GM21737 (cell line): ENCODE results near the gene KMT2B.

Experiments used
- ATAC-seq: cut with Tn5 transposase; IDR thresholded peaks from one replicate; pipeline ENCODE4 v1.9.1; 2021; ENCODE audit warnings: mild to moderate bottlenecking, moderate library complexity; ENCODE audit not compliant: unreplicated experiment

KMT2B gene

DNA sequence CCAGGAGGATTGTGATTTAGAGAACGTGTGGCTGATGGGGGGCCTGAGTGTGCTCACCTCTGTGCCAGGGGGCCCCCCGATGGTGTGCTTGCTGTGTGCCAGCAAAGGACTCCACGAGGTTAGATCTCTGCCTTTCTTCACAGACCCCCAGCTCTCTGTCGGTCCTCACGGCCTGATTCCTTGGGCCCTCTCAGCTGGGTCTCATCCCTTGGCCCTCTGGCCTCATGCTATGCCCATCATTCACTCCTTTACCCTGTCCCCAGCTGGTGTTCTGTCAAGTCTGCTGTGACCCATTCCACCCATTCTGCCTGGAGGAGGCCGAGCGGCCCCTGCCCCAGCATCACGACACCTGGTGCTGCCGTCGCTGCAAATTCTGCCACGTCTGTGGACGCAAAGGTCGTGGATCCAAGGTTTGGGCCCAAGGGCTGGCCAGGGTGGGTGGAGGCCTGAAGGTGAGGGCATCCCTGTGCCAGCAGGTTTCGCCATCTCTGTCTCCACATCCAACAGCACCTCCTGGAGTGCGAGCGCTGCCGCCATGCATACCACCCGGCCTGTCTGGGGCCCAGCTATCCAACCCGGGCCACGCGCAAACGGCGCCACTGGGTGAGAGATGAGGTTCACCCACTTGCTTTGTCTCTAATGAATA lies 7.5 kb downstream of the KMT2B start:
- no peak for ATAC-seq

- no peak for ATAC-seq
Measured at GRCh38 chr19:35727053-35727955, 9.5 kb downstream of the KMT2B start.

DNA sequence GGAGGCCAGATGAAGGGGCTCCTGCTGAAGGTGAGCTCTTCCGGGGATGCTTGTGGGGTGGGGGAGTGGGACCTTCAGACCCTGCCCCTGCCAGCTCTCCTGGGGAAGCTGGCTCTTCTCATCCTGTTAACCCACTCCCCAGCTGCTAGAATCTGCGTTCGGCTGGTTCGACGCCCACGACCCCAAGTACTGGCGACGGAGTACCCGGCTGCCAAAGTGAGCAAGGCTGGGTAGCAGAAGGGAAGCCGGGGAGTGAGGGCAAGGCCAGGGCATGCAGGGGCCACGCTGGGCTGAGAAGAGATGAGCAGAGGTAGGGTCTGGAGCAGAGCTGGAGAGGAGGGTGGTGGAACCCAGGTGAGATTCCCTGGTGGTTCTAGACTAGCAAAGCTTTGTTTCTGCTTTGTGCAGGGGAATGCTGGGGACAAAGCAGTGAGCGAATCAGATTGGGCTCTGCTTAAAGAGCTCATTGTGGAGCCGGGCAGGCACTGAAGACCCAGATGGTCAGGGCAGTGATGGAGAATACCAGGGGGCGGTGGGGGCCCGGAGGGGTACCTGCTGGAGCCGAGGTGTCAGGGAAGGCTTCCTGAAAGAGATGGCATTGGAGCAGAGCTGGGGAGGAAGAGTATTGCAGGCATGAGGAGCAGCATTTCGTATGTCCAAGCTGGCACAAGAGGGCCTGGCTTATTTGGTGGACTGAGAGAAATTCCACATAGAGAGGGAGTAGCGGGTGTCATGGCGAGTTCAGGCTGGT lies 10.3 kb downstream of the KMT2B start:
- ATAC-seq = no peak

- no peak for ATAC-seq
Measured at GRCh38 chr19:35729021-35729420, 11.2 kb downstream of the KMT2B start.

- ATAC-seq = no peak
Measured at GRCh38 chr19:35729763-35730162, 12.0 kb downstream of the KMT2B start.

DNA sequence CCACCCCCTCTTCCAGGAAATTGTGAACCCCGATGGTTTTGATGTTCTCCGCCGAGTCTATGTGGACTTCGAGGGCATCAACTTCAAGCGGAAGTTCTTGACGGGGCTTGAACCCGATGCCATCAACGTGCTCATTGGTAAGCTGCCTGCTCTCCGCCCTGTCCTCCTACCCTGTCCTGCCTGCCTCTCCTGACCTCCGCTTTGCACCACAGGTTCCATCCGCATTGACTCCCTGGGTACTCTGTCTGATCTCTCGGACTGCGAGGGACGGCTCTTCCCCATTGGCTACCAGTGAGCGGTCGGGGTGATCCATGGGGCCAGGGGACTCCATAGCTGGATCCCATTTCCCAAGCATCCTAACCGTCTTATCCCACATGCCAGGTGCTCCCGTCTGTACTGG lies 12.5 kb downstream of the KMT2B start:
- no peak for ATAC-seq

DNA sequence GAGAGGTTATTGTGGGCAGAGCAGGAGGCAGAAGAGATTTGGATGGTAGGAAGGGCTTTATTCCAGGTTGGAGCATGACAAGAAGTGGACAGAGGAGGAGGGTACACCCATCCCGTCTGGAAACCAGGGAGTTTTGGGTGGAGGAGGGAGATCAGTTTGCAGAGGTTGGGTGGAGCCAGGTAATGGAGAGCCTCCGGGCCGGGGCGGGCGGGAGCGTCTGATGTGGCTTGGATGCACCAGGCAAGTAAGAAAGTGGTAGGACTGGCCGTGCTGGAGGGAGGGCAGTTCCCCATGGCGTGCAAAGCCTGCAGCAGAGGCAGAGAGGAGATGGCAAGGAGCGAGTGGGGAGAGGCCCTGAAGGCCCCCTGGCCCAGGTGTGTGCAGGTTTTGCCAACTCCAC lies 13.6 kb downstream of the KMT2B start:
- no peak for ATAC-seq

DNA sequence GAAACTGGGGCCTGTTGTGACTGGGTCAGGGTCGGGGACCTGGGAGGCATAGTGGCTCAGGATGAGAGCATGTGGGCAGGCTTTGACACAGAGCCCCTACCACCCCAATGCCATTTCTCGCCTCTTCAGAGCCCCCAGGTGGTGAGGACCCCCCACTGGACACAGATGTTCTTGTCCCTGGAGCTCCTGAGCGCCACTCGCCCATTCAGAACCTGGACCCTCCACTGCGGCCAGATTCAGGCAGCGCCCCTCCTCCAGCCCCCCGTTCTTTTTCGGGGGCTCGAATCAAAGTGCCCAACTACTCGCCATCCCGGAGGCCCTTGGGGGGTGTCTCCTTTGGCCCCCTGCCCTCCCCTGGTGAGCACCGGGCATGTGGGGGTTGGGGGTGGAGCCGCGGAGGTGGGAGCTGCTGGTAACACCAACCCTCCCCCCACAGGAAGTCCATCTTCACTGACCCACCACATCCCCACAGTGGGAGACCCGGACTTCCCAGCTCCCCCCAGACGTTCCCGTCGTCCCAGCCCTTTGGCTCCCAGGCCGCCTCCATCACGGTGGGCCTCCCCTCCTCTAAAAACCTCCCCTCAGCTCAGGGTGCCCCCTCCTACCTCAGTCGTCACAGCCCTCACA lies 14.1 kb downstream of the KMT2B start:
- ATAC-seq = no peak

DNA sequence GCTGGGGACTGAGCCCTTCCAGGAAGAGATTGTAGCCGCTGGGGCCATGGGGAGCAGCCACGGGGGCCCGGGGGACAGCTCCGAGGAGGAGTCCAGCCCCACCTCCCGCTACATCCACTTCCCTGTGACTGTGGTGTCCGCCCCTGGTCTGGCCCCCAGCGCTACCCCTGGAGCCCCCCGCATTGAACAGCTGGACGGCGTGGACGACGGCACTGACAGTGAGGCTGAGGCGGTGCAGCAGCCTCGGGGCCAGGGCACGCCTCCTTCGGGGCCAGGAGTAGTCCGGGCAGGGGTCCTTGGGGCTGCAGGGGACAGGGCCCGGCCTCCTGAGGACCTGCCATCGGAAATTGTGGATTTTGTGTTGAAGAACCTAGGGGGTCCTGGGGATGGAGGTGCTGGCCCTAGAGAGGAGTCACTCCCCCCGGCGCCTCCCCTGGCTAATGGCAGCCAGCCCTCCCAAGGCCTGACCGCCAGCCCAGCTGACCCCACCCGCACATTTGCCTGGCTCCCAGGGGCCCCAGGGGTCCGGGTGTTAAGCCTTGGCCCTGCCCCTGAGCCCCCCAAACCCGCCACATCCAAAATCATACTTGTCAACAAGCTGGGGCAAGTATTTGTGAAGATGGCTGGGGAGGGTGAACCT lies 14.9 kb downstream of the KMT2B start:
- no peak for ATAC-seq

DNA sequence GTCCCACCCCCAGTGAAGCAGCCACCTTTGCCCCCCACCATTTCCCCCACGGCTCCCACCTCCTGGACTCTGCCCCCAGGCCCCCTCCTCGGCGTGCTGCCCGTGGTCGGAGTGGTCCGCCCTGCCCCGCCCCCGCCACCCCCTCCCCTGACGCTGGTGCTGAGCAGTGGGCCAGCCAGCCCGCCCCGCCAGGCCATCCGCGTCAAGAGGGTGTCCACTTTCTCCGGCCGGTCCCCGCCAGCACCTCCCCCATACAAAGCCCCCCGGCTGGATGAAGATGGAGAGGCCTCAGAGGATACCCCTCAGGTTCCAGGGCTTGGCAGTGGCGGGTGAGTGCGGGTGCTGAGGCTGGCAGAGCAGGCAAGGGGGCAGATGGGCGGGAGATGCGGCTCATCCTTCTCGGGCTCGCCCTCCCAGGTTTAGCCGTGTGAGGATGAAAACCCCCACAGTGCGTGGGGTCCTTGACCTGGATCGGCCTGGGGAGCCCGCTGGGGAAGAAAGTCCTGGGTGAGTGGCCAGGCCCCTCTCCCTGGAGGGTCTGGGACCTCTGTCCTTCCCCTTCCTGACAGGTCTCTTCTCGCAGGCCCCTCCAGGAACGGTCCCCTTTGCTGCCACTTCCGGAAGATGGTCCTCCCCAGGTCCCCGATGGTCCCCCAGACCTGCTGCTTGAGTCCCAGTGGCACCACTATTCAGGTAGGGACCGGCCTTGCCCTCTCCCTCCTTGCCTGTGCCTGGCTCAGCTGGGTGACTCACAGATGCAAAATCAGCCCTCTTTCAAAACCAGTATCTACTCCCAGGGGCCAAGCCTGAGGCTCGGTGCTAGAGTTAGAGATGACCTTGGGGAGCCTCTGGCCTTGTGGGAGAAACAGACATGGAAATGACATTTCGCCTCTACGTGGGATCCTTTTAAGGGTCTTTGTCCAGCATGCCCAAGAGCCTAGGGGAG lies 15.7 kb downstream of the KMT2B start:
- no peak for ATAC-seq

- ATAC-seq = no peak
Measured at GRCh38 chr19:35734273-35734672, 16.5 kb downstream of the KMT2B start.

- ATAC-seq = no peak
Measured at GRCh38 chr19:35734889-35735288, 17.1 kb downstream of the KMT2B start.

DNA sequence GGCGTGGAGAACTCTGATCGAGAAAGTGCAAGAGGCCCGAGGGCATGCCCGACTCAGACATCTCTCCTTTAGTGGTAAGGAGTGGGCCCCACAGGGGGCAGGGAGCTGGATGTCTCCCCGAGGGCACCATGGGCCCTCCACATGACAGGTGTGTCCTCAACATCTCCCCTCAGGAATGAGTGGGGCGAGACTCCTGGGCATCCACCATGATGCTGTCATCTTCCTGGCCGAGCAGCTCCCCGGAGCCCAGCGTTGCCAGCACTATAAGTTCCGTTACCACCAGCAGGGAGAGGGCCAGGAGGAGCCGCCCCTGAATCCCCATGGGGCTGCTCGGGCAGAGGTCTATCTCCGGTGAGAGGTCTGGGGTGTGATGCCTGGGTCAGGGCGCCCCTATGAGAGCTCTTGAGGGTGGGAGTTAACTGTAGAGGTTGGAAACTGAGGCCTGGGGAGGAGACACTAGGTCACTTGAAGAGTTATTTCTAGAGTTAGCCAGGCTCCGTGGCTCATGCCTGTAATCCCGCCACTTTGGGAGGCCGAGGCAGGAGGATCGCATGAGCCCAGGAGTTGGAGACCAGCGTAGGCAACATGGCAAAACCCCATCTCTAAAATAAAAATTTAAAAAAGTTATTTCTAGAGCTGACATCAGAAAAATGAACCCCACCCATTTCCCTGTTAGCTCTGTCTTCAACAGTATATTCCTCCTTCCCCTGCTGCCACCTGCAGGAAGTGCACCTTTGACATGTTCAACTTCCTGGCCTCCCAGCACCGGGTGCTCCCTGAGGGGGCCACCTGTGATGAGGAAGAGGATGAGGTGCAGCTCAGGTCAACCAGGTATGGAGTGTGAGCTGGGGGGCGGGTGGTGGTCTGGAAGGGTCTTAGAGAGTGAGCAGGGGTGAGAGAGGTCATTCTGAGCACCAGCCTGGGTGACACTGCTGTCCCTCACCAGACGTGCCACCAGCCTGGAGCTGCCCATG lies 19.4 kb downstream of the KMT2B start:
- no peak for ATAC-seq

DNA sequence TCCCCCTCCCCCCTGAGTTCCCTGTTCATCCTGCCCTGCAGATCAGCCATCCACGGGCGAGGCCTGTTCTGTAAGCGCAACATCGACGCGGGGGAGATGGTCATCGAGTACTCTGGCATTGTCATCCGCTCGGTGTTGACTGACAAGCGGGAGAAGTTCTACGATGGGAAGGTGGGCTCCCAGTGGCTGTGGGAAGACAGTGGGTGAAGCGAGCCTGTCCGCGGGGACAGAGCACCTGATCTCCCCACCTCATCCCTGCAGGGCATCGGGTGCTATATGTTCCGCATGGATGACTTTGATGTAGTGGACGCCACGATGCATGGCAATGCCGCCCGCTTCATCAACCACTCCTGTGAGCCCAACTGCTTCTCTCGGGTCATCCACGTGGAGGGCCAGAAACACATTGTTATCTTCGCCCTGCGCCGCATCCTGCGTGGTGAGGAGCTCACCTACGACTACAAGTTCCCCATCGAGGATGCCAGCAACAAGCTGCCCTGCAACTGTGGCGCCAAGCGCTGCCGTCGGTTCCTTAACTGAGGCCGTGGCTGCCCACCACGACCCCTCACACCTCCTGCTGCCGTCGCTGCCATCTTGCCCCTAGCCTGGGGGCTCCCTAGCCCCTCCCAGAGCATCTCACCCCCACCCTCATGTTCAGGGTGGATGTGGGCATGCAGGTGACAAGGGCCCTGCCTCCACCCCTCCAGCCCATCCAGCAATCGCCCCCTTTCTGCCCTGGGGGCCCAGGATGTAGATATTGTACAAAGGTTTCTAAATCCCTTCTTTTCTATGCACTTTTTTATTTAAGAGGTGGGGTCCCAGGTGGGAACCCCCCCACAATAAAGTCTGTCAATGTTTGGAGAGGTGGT lies 20.5 kb downstream of the KMT2B start:
- no peak for ATAC-seq

DNA sequence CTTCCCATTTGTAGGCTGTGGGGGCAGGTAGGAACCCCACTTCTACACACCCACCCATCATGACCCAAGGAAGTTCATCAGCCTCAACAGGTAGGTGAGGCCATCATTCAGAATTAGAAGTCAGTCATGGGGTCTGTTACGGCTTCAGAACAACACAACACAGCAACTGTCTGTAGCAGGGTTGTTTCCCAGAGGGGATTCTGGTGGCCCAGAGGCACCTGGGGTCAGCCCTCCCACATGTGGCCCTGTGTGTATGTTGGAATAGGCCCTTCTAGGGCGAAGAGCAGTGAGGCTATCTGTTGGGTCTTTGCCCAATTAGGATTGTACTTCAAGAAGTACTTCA lies 21.1 kb downstream of the KMT2B start:
- ATAC-seq = no peak

GRCh38 chr19:35739275-35740107 lies 21.7 kb downstream of the KMT2B start:
- no peak for ATAC-seq

DNA sequence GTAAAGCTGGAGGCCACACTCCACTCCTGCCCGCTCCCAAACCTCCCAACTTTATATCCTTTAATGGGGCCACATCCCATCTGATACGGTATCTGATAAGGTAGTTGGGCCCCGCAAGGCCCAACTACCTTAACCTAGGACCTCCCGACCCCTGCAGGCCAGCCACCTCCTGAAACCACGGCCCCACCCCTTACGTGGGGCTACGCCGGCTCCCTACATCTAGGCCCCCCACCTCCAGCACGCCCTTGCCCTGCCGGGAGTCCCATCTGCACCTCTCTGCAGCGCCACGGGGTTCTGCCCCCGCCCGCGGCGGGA lies 22.3 kb downstream of the KMT2B start:
- ATAC-seq = no peak
